ENCODE results near the gene RGS6. TPM values are rescaled to one million over a fixed set of nuclear protein-coding genes. Genes with fewer than 3 reads are reported as not detected.
A peak's percentile ranks its signal among the peaks of the same experiment; 100 is the strongest.

RGS6 gene
- total RNA-seq, 2 experiments from 2014 or later = not detected

- H3K36me3 Mint-ChIP-seq (ENCODE audit: low read depth) = no peaks in the 10 kb centered on the region
- ChIA-PET POLR2A (no interaction called here), CTCF (interaction anchor here (1.5 kb wide), 1 partner anchor 23 kb away, joined by 3 read pairs; no protein-coding TSS in a partner anchor)
- DNase-seq (no peak), ATAC-seq (no peak)
- no peak overlapping the region for H3K27ac Mint-ChIP-seq
- peaks cover 35% of the 10 kb centered on the region for H3K27me3 Mint-ChIP-seq
- intact Hi-C loops (cut with micrococcal nuclease) = no loop called here
- H3K9me3 Mint-ChIP-seq = no peaks in the 10 kb centered on the region
- TF ChIP-seq, protein P1, sequence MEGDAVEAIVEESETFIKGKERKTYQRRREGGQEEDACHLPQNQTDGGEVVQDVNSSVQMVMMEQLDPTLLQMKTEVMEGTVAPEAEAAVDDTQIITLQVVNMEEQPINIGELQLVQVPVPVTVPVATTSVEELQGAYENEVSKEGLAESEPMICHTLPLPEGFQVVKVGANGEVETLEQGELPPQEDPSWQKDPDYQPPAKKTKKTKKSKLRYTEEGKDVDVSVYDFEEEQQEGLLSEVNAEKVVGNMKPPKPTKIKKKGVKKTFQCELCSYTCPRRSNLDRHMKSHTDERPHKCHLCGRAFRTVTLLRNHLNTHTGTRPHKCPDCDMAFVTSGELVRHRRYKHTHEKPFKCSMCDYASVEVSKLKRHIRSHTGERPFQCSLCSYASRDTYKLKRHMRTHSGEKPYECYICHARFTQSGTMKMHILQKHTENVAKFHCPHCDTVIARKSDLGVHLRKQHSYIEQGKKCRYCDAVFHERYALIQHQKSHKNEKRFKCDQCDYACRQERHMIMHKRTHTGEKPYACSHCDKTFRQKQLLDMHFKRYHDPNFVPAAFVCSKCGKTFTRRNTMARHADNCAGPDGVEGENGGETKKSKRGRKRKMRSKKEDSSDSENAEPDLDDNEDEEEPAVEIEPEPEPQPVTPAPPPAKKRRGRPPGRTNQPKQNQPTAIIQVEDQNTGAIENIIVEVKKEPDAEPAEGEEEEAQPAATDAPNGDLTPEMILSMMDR (IDR thresholded peaks at IDR 0.05) = no peak
- no peak overlapping the region for H3K4me3 Mint-ChIP-seq
- peaks cover 8% of the 10 kb centered on the region for H3K4me1 Mint-ChIP-seq (ENCODE audit: low read depth)
Measured at GRCh38 chr14:72401101-72401625, 468.9 kb downstream of the RGS6 start.

GRCh38 chr14:72401632-72402376 lies 469.6 kb downstream of the RGS6 start:
- peaks cover 8% of the 10 kb centered on the region for H3K4me1 Mint-ChIP-seq (ENCODE audit: low read depth)
- intact Hi-C loops (cut with micrococcal nuclease) = no loop called here
- H3K27ac Mint-ChIP-seq = no peak overlapping the region
- no peaks in the 10 kb centered on the region for H3K9me3 Mint-ChIP-seq
- no peak overlapping the region for H3K4me3 Mint-ChIP-seq
- peaks cover 35% of the 10 kb centered on the region for H3K27me3 Mint-ChIP-seq
- CTCF ChIA-PET = interaction anchor here (1.5 kb wide), 1 partner anchor 22 kb away, joined by 3 read pairs; no protein-coding TSS in a partner anchor
- DNase-seq (peak; percentile 56), ATAC-seq (no peak)
- POLR2A ChIA-PET = no interaction called here
- no peaks in the 10 kb centered on the region for H3K36me3 Mint-ChIP-seq (ENCODE audit: low read depth)
- TF ChIP-seq, protein P1 (IDR thresholded peaks at IDR 0.05) = no peak

- no peak for ATAC-seq
- H3K9me3 Mint-ChIP-seq = no peaks in the 10 kb centered on the region
- TF ChIP-seq, protein P1 (IDR thresholded peaks at IDR 0.05) = no peak
- H3K4me3 Mint-ChIP-seq = no peak overlapping the region
- H3K4me1 Mint-ChIP-seq (ENCODE audit: low read depth) = peaks cover 8% of the 10 kb centered on the region
- no peak for DNase-seq
- peaks cover 35% of the 10 kb centered on the region for H3K27me3 Mint-ChIP-seq
- CTCF ChIA-PET = no interaction called here
- no peaks in the 10 kb centered on the region for H3K36me3 Mint-ChIP-seq (ENCODE audit: low read depth)
- POLR2A ChIA-PET = no interaction called here
- intact Hi-C loops (cut with micrococcal nuclease) = no loop called here
- no peak overlapping the region for H3K27ac Mint-ChIP-seq
Measured at GRCh38 chr14:72402377-72402772, 470.1 kb downstream of the RGS6 start.

DNA sequence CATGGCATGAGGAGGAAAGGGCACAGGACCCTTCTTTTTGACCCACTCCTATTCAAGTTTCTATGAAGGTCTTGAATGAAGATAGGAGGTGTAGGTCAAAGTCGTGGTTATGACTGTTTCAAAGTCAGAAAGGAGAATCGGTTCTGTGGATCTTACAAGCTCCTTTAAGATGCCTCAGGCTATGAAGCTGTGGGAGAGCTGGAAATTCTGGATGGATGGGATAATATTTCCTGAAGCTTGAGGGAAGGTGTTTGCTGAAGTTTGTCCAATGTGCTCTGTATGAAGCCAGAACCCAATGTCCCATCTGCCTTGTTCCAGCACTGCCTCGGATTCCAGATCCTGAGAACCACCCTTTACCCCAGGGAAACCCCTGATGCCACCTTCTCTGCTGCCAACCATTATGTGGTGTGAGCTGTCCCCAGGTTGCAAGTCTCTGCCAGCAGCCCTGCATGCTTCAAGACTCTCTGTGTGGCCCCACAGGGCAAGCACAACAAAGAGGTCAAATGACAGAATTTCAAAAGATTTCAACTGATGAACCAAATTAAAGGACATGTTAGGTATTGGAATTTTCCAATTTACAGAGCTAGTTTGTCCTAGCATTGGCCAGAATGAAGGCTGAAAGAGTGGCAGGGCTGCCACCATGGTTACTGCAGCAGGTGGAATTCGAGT lies 472.0 kb downstream of the RGS6 start:
- no peak for DNase-seq
- CTCF ChIA-PET = interaction anchor here (1.7 kb wide), 2 partner anchors 13 to 16 kb away, joined by 5 to 6 read pairs; no protein-coding TSS in a partner anchor
- H3K4me1 Mint-ChIP-seq (ENCODE audit: low read depth) = peaks cover 8% of the 10 kb centered on the region
- POLR2A ChIA-PET = no interaction called here
- intact Hi-C loops (cut with micrococcal nuclease) = no loop called here
- H3K27ac Mint-ChIP-seq = no peak overlapping the region
- no peak overlapping the region for H3K4me3 Mint-ChIP-seq
- no peaks in the 10 kb centered on the region for H3K36me3 Mint-ChIP-seq (ENCODE audit: low read depth)
- peaks cover 1% of the 10 kb centered on the region for H3K9me3 Mint-ChIP-seq
- H3K27me3 Mint-ChIP-seq = peaks cover 30% of the 10 kb centered on the region
- TF ChIP-seq, protein P1 (IDR thresholded peaks at IDR 0.05) = no peak
- ATAC-seq = no peak

GRCh38 chr14:72404998-72405397 lies 472.8 kb downstream of the RGS6 start:
- ChIA-PET CTCF (interaction anchor here (1.7 kb wide), 1 partner anchor 16 kb away, joined by 6 read pairs; no protein-coding TSS in a partner anchor), POLR2A (no interaction called here)
- intact Hi-C loops (cut with micrococcal nuclease) = no loop called here
- Mint-ChIP-seq H3K36me3 (ENCODE audit: low read depth) (no peaks in the 10 kb centered on the region), H3K27ac (no peak overlapping the region), H3K9me3 (peaks cover 1% of the 10 kb centered on the region), H3K4me3 (no peak overlapping the region), H3K4me1 (ENCODE audit: low read depth) (peaks cover 8% of the 10 kb centered on the region), H3K27me3 (peaks cover 30% of the 10 kb centered on the region)
- TF ChIP-seq, protein P1 (IDR thresholded peaks at IDR 0.05) = no peak
- DNase-seq = no peak
- no peak for ATAC-seq

All from activated CD8-positive, alpha-beta T cell treated with anti-CD3 and anti-CD28 coated beads for 36 hours (primary cell).